Mucosa of descending colon (tissue), 3 donors: ENCODE results near the gene ST6GAL1. TPM values are rescaled to one million over a fixed set of nuclear protein-coding genes. Genes with fewer than 3 reads are reported as not detected.
"Not testable (repeated sequence)": the region's sequence is repeated elsewhere in the genome, so short reads cannot be mapped to it uniquely, and the experiment has no call there.

Experiments
- ATAC-seq: fragments of 200-7000 bp; cut with Tn5 transposase; one replicate; pipeline ENCODE4 v1.9.1; 2020; ENCODE audit warnings: mild to moderate bottlenecking, moderate library complexity
- DNase-seq, 3 donors: peaks; one replicate each; pipeline ENCODE4 v3.0.0-alpha.2; 2020
- H3K36me3 ChIP-seq: fragments of 200-600 bp; one replicate; pipeline ENCODE4 v1.8.0; 2021; ENCODE audit warnings: low read depth, mild to moderate bottlenecking
- H3K4me1 ChIP-seq: fragments of 200-600 bp; one replicate; pipeline ENCODE4 v1.8.0; 2021; ENCODE audit warnings: low read depth, mild to moderate bottlenecking
- H3K4me3 ChIP-seq: fragments of 200-600 bp; one replicate; pipeline ENCODE4 v1.8.0; 2021; ENCODE audit warnings: mild to moderate bottlenecking
- H3K9me3 ChIP-seq: fragments of 200-600 bp; one replicate; pipeline ENCODE4 v1.8.0; 2021; ENCODE audit warnings: mild to moderate bottlenecking
- CTCF ChIP-seq: fragments of 200-600 bp; IDR thresholded peaks from one replicate; pipeline ENCODE4 v1.8.0; 2022; ENCODE audit warnings: antibody characterized with exemption, mild to moderate bottlenecking
- intact Hi-C, 2 donors: fragments of 100-400 bp; cut with DNase I in 1 of 2; cut with micrococcal nuclease in 1 of 2; formaldehyde crosslinking; loops; one replicate each; pipeline versions ENCODE4 v1.11.0 to v1.11.1; 2022; cut with DNase I, micrococcal nuclease
- total RNA-seq, 3 donors: library from RNA; stranded (reverse); fragmentation: NEBNext Ultra II Directional in 2 of 3; extraction: Animal tissue kit (Norgen Biotek cat#: 25700) in 2 of 3; gene quantifications; one replicate each; pipeline versions ENCODE4 v1.2.1 to v1.2.4, GENCODE V29; 2021 to 2023
- donor health status: DM: no; HTN: no; CAD: no; lungs with moderate emphysema.
- donor health status: DM: no; HTN: no; CAD: no.
- donor health status: DM: no; HTN: yes; CAD: no.

The ST6GAL1 gene
- total RNA-seq, 3 donors from 2014 or later: 23.5 to 58.9 (median 53.6) TPM

DNA sequence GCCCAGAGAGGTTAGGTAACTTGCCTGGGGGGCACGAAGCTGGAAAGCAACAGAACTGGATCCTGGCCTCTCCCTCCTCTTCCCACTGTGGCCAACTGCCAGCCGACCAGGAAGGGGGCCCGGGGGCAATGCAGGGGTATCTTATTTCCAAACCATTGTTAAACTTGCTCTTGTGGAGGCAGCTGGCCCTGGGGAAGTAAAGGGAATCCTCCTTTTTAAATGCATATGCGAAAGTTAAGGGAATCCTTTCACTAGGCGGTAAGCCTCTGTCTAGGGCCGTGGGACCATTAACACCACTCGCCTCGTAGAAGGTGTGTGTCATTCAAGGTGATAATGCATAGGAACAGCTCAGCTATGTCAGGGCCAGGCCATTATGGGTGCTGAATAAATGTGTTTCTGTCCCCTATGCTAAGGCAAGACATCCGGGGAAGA, 68.6 kb downstream of the ST6GAL1 start:
- Histone ChIP-seq H3K4me1 (no peaks in the 10 kb centered on the region), H3K9me3 (no peaks in the 10 kb centered on the region), H3K4me3 (no peak overlapping the region), H3K36me3 (no peaks in the 10 kb centered on the region)
- no peak for DNase-seq
- TF ChIP-seq CTCF: no peak
- intact Hi-C loops: no loop called here
- ATAC-seq: no peak

DNA sequence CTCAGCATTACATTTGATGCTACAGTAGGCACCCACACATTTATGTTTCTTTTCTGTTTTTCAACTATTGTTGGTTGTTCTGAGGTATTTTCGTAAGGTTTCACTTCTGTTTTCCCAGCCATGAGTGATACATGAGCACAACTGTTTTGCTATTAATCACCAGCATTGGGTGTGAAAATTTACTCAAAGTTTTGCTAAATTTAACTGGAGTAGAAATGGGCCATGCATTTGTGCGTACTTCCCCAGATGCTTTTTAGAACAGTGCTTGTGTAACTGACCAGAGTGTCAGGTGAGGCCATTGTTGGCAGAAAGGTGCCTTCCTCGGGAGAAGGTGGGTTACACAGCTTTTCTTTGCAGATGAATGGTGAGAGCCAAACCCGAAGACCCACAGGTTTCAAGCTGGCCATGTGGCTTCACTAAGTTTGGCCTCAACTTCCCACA, 70.4 kb downstream of the ST6GAL1 start:
- TF ChIP-seq CTCF: no peak
- H3K4me1 ChIP-seq: no peaks in the 10 kb centered on the region
- intact Hi-C loops: no loop called here
- DNase-seq (no peak), ATAC-seq (peak; percentile 58)
- no peaks in the 10 kb centered on the region for H3K9me3 ChIP-seq
- no peak overlapping the region for H3K4me3 ChIP-seq
- no peaks in the 10 kb centered on the region for H3K36me3 ChIP-seq

GRCh38 chr3:187002915-187003314, 72.6 kb downstream of the ST6GAL1 start:
- Histone ChIP-seq H3K4me1 (no peaks in the 10 kb centered on the region), H3K9me3 (no peaks in the 10 kb centered on the region), H3K4me3 (no peak overlapping the region), H3K36me3 (no peaks in the 10 kb centered on the region)
- TF ChIP-seq CTCF: no peak
- ATAC-seq: no peak
- DNase-seq: no peak
- intact Hi-C loops: no loop called here

DNA sequence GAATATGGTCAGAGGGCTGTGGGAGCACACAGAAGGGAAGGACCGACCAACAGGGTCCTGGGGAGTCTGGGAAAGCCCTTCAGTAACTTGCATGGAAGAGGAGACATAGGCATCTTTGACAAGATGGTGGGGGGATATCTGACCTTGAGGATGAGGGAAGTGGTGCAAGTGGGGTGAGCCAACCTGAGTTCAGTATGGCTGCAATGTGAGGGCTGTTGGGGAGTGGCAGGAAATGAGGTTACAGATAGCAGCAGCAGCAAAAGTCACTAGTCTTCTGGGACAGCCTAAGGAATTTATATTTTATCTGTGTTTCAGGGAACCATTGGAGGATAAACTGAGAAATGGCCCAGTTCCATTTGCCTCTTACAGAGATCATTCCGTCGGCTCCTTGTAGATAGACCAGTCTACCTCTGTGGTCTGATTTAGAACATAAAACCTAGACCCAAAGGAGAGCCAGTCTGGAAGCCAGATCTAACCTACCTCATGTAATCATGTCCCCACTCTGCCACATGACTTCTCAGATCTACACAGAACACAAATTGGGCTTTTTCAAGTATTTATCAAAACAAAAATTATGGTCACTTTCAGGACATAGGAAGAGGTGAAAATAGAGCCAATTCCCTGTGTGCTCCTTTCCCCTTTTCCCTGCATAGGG, 75.6 kb downstream of the ST6GAL1 start:
- intact Hi-C loops: no loop called here
- ATAC-seq (peak; percentile 46), DNase-seq (no peak)
- H3K4me1 ChIP-seq: no peaks in the 10 kb centered on the region
- H3K36me3 ChIP-seq: no peaks in the 10 kb centered on the region
- TF ChIP-seq CTCF: no peak
- H3K9me3 ChIP-seq: no peaks in the 10 kb centered on the region
- H3K4me3 ChIP-seq: no peak overlapping the region

DNA sequence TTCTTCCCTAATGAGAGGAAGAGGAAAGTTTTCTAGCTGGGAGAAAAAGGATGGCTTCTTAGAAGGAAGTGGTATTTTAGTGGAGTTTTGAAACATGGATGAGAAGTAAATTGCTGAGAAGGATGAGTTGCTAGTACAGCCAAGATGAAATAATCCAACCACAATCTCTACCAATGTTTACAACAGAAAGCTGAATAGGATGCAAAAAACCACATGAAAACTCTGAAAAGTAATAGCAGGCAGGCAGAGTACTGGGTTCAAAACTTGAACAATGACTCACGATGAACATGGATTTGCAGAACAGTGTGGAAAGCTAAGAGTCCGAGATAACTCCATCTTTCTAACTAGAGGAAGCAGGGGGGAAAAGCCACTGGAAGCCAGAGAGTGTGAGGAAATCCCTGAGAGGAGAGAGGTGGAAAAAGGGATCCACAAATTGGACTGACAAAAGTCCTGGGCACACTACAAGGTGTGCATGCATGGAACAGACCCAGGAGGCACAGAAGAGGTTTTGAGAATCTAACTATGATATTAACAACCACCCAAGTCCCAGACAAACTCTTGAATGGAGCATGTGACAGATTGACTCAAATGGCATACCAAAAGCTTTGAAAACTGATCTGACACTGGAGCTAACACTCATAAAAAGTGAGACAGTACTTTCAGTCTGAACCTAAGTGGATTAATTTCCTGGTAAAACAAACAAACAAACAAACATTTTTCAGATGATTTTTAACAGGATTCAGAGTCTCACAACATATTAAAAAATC, 76.7 kb downstream of the ST6GAL1 start:
- no peaks in the 10 kb centered on the region for H3K9me3 ChIP-seq
- H3K36me3 ChIP-seq: no peaks in the 10 kb centered on the region
- ATAC-seq (no peak), DNase-seq (no peak)
- H3K4me3 ChIP-seq: no peak overlapping the region
- no peak for TF ChIP-seq CTCF
- H3K4me1 ChIP-seq: no peaks in the 10 kb centered on the region
- intact Hi-C loops: no loop called here

DNA sequence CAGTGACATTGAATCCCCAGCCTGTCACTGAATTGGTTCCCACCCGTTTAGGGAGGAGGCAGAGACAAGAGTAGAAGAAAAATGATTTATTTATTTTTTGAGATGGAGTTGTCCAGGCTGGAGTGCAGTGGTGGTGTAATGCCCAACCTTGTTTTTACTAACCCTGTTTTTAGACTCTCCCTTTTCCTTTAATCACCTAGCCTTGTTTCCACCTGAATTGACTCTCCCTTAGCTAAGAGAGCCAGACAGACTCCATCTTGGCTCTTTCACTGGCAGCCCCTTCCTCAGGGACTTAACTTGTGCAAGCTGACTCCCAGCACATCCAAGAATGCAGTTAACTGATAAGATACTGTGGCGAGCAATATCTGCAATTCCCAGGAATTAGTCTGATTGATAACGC, 80.1 kb downstream of the ST6GAL1 start:
- ATAC-seq, H3K36me3 ChIP-seq, intact Hi-C loops, H3K9me3 ChIP-seq, H3K4me1 ChIP-seq, DNase-seq, H3K4me3 ChIP-seq: not testable (repeated sequence)
